Measurements from ENCODE around the gene NOS1. TPM values are rescaled to one million over a fixed set of nuclear protein-coding genes. Genes with fewer than 3 reads are reported as not detected.

NOS1 gene
- total RNA-seq, 1 experiment from 2014 or later = not detected

DNA sequence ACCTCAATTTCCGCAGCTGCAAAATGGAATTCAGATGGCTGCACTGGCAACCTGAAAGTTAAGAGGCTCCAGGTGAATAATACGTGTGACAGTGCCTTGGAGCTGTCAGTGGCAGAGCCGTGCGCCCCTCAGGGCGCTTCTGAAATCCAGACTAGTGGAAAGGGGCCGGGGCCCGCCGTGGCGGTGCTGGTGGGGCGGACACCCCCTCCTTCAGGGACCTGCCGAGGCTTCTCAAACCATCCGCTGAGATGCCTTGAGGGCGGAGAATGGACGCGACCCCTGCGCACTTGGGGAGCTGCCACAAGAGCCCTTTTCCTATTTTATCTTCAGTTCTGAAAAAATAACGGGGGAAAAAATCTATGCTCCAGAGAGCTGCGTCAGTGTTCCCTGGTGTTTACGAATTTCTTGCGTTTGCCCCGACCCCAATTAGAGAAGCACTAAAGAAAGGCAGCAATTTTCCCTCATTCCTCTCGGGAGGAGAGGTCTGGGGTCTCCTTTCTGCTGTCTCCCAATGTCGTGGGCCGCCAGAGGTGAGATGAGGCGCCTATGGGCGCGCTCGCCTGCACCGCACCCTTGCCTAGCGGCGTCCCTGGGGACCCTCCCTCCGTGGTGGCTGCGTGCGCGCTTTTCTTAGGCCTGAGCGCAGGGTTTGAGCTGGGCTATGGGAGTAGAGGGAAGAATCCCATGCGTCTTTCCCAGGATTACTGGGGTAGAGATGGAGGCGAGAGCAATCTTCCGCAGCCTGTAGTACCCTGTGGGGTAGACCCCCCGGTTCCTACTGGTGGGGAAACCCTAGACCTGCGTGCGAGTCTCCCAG is 2.2 kb downstream of the NOS1 start:
- no peak overlapping the region for H3K27ac Mint-ChIP-seq (ENCODE audit: low read depth, unreplicated experiment)
- no peak for DNase-seq (ENCODE audit: unreplicated experiment)
- no TSS peak for BruUV-seq (replicated peaks)
- POLR2A ChIA-PET = no interaction called here
- CTCF ChIA-PET = interaction anchor here (0.5 to 3.5 kb wide), 8 partner anchors 8 to 491 kb away, joined by 3 to 12 read pairs (median 4); no protein-coding TSS in a partner anchor
- no peaks in the 10 kb centered on the region for H3K36me3 Mint-ChIP-seq (ENCODE audit: insufficient read depth, unreplicated experiment)
- H3K27me3 Mint-ChIP-seq (ENCODE audit: insufficient read depth, unreplicated experiment) = peaks cover 33% of the 10 kb centered on the region
- TF ChIP-seq, protein P1, sequence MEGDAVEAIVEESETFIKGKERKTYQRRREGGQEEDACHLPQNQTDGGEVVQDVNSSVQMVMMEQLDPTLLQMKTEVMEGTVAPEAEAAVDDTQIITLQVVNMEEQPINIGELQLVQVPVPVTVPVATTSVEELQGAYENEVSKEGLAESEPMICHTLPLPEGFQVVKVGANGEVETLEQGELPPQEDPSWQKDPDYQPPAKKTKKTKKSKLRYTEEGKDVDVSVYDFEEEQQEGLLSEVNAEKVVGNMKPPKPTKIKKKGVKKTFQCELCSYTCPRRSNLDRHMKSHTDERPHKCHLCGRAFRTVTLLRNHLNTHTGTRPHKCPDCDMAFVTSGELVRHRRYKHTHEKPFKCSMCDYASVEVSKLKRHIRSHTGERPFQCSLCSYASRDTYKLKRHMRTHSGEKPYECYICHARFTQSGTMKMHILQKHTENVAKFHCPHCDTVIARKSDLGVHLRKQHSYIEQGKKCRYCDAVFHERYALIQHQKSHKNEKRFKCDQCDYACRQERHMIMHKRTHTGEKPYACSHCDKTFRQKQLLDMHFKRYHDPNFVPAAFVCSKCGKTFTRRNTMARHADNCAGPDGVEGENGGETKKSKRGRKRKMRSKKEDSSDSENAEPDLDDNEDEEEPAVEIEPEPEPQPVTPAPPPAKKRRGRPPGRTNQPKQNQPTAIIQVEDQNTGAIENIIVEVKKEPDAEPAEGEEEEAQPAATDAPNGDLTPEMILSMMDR (IDR thresholded peaks at IDR 0.05; ENCODE audit: unreplicated experiment) = no peak
- intact Hi-C loops (cut with micrococcal nuclease) = no loop called here
- H3K4me1 Mint-ChIP-seq (ENCODE audit: insufficient read depth, unreplicated experiment) = peaks cover 7% of the 10 kb centered on the region
- no peaks in the 10 kb centered on the region for H3K9me3 Mint-ChIP-seq (ENCODE audit: unreplicated experiment)
- H3K4me3 Mint-ChIP-seq (ENCODE audit: unreplicated experiment) = no peak overlapping the region

DNA sequence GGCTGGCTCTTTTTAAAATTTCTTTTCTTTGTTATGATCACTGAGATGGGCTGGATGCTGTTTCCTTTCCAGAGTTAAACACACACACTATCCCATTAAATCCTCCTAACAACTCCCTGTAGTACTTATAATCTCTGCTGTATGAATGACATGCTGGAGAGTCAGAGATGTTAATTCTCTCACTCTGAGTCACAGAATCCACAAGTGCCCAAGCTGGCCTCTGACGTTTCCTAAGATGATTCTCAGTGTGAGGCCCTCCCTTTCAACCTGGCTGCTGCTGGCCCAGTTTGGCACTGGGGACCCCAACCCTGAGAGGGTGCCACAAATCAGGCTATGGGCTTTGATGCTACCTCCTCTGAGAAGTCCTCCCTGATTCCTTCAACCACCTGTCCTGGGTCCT is 5.4 kb downstream of the NOS1 start:
- no peak for DNase-seq (ENCODE audit: unreplicated experiment)
- intact Hi-C loops (cut with micrococcal nuclease) = no loop called here
- no TSS peak for BruUV-seq (replicated peaks)
- Mint-ChIP-seq H3K9me3 (ENCODE audit: unreplicated experiment) (peaks cover 9% of the 10 kb centered on the region), H3K36me3 (ENCODE audit: insufficient read depth, unreplicated experiment) (no peaks in the 10 kb centered on the region), H3K4me1 (ENCODE audit: insufficient read depth, unreplicated experiment) (no peaks in the 10 kb centered on the region), H3K4me3 (ENCODE audit: unreplicated experiment) (no peak overlapping the region), H3K27ac (ENCODE audit: low read depth, unreplicated experiment) (no peak overlapping the region), H3K27me3 (ENCODE audit: insufficient read depth, unreplicated experiment) (peaks cover 9% of the 10 kb centered on the region)
- TF ChIP-seq, protein P1 (IDR thresholded peaks at IDR 0.05; ENCODE audit: unreplicated experiment) = no peak
- POLR2A ChIA-PET = no interaction called here
- CTCF ChIA-PET = interaction anchor here (0.7 to 3.7 kb wide), 3 partner anchors 11 to 481 kb away, joined by 3 to 20 read pairs (median 4); no protein-coding TSS in a partner anchor

DNA sequence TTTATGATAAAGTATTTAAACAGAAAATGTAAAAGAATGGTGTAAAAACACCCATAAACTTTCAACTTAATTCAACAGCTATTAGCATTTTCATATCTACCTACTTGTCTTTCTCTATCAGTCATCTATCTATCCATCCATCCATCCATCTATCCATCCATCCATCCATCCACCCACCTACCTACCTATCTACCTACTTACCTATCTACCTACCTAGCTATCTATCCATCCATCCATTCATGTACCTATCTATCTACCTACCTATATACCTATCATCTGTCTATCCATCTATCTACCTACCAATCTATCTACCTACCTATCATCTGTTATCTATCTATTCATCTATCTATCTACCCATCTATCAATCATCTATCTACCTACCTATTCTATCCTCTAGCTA is 8.5 kb downstream of the NOS1 start:
- Mint-ChIP-seq H3K4me3 (ENCODE audit: unreplicated experiment) (no peak overlapping the region), H3K36me3 (ENCODE audit: insufficient read depth, unreplicated experiment) (no peaks in the 10 kb centered on the region), H3K4me1 (ENCODE audit: insufficient read depth, unreplicated experiment) (no peaks in the 10 kb centered on the region), H3K27me3 (ENCODE audit: insufficient read depth, unreplicated experiment) (no peaks in the 10 kb centered on the region), H3K27ac (ENCODE audit: low read depth, unreplicated experiment) (no peak overlapping the region), H3K9me3 (ENCODE audit: unreplicated experiment) (peaks cover 9% of the 10 kb centered on the region)
- intact Hi-C loops (cut with micrococcal nuclease) = no loop called here
- DNase-seq (ENCODE audit: unreplicated experiment) = no peak
- no TSS peak for BruUV-seq (replicated peaks)
- TF ChIP-seq, protein P1 (IDR thresholded peaks at IDR 0.05; ENCODE audit: unreplicated experiment) = no peak
- ChIA-PET POLR2A (interaction anchor here (0.9 kb wide), 1 partner anchor 10 kb away, joined by 3 read pairs; no protein-coding TSS in a partner anchor), CTCF (interaction anchor here (0.8 to 1.6 kb wide), 3 partner anchors 14 to 497 kb away, joined by 3 to 6 read pairs (median 3); no protein-coding TSS in a partner anchor)

DNA sequence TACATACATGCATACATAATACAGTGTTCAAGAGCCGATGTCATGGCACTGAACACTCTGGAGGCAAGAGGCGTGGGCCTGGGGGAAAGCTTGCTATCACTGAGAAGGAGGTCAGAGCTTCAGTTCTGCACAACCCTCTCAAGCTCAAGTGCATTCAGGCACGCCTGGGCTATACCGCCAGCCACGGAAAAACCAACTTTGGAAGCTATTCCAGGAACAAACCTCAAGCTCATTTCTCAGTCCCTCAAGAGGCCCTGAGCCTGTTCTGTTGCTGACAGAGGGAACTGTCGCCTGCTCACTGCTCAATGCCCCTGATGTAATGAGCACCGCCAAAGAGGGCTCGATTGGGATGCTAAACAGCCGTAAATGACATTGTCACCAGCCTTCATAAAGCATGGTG is 9.2 kb downstream of the NOS1 start:
- H3K9me3 Mint-ChIP-seq (ENCODE audit: unreplicated experiment) = peaks cover 9% of the 10 kb centered on the region
- no peaks in the 10 kb centered on the region for H3K4me1 Mint-ChIP-seq (ENCODE audit: insufficient read depth, unreplicated experiment)
- H3K27me3 Mint-ChIP-seq (ENCODE audit: insufficient read depth, unreplicated experiment) = no peaks in the 10 kb centered on the region
- intact Hi-C loops (cut with micrococcal nuclease) = no loop called here
- no peaks in the 10 kb centered on the region for H3K36me3 Mint-ChIP-seq (ENCODE audit: insufficient read depth, unreplicated experiment)
- no peak for DNase-seq (ENCODE audit: unreplicated experiment)
- H3K27ac Mint-ChIP-seq (ENCODE audit: low read depth, unreplicated experiment) = no peak overlapping the region
- no peak overlapping the region for H3K4me3 Mint-ChIP-seq (ENCODE audit: unreplicated experiment)
- ChIA-PET CTCF (interaction anchor here (1.0 to 1.2 kb wide), 2 partner anchors 14 to 484 kb away, joined by 3 to 6 read pairs; no protein-coding TSS in a partner anchor), POLR2A (interaction anchor here (0.5 kb wide), 1 partner anchor 88 kb away, joined by 3 read pairs; no protein-coding TSS in a partner anchor)
- TF ChIP-seq, protein P1 (IDR thresholded peaks at IDR 0.05; ENCODE audit: unreplicated experiment) = no peak
- BruUV-seq (replicated peaks) = no TSS peak
